Measurements from ENCODE around the gene TMEM150C.

TMEM150C gene

GRCh38 chr4:82469791-82470345 is 91.9 kb downstream of the TMEM150C start:
- no peak for DNase-seq

GRCh38 chr4:82467471-82467870 is 94.3 kb downstream of the TMEM150C start:
- DNase-seq: no peak

- no peak for DNase-seq
Measured at GRCh38 chr4:82463221-82463620, 98.6 kb downstream of the TMEM150C start.

- DNase-seq: peak; percentile 12
Measured at GRCh38 chr4:82462415-82462831, 99.4 kb downstream of the TMEM150C start.

- no peak for DNase-seq
Measured at GRCh38 chr4:82461710-82462109, 100.1 kb downstream of the TMEM150C start.

- no peak for DNase-seq
Measured at GRCh38 chr4:82458729-82459128, 103.1 kb downstream of the TMEM150C start.

- no peak for DNase-seq
Measured at GRCh38 chr4:82457266-82457665, 104.5 kb downstream of the TMEM150C start.

GRCh38 chr4:82452026-82452425 is 109.8 kb downstream of the TMEM150C start:
- DNase-seq: no peak

GRCh38 chr4:82450966-82451755 is 110.6 kb downstream of the TMEM150C start:
- no peak for DNase-seq

- DNase-seq: no peak
Measured at GRCh38 chr4:82447886-82448285, 113.9 kb downstream of the TMEM150C start.

GRCh38 chr4:82439088-82439487 is 122.7 kb downstream of the TMEM150C start:
- no peak for DNase-seq

- no peak for DNase-seq
Measured at GRCh38 chr4:82437285-82438005, 124.3 kb downstream of the TMEM150C start.

- DNase-seq: no peak
Measured at GRCh38 chr4:82436780-82437179, 125.0 kb downstream of the TMEM150C start.

- DNase-seq: no peak
Measured at GRCh38 chr4:82436130-82436529, 125.7 kb downstream of the TMEM150C start.

- DNase-seq: no peak
Measured at GRCh38 chr4:82434949-82435348, 126.8 kb downstream of the TMEM150C start.

- DNase-seq: no peak
Measured at GRCh38 chr4:82433791-82434190, 128.0 kb downstream of the TMEM150C start.
